NCI-H82 (cell line): ENCODE results near the gene FYCO1.

Experiments used
- DNase-seq: peaks from one replicate; lab custom pipeline; 2025; lab: John Stamatoyannopoulos, UW

FYCO1 gene

GRCh38 chr3:45965253-45965652 lies 30.4 kb downstream of the FYCO1 start:
- no peak for DNase-seq

- DNase-seq: no peak
Observed at GRCh38 chr3:45964139-45964538, 31.5 kb downstream of the FYCO1 start.

GRCh38 chr3:45962033-45962432 lies 33.6 kb downstream of the FYCO1 start:
- no peak for DNase-seq

- DNase-seq: no peak
Observed at GRCh38 chr3:45960289-45960688, 35.3 kb downstream of the FYCO1 start.

- DNase-seq: no peak
Observed at GRCh38 chr3:45959201-45959600, 36.4 kb downstream of the FYCO1 start.

GRCh38 chr3:45958321-45958791 lies 37.3 kb downstream of the FYCO1 start:
- DNase-seq: no peak

GRCh38 chr3:45957586-45957985 lies 38.0 kb downstream of the FYCO1 start:
- no peak for DNase-seq

- DNase-seq: no peak
Observed at GRCh38 chr3:45955706-45956105, 39.9 kb downstream of the FYCO1 start.

GRCh38 chr3:45955017-45955647 lies 40.5 kb downstream of the FYCO1 start:
- no peak for DNase-seq

- no peak for DNase-seq
Observed at GRCh38 chr3:45954306-45954705, 41.3 kb downstream of the FYCO1 start.

- no peak for DNase-seq
Observed at GRCh38 chr3:45953536-45953935, 42.1 kb downstream of the FYCO1 start.

- no peak for DNase-seq
Observed at GRCh38 chr3:45952456-45952855, 43.2 kb downstream of the FYCO1 start.

- no peak for DNase-seq
Observed at GRCh38 chr3:45951946-45952345, 43.7 kb downstream of the FYCO1 start.

- DNase-seq: no peak
Observed at GRCh38 chr3:45950686-45951600, 44.7 kb downstream of the FYCO1 start.

- no peak for DNase-seq
Observed at GRCh38 chr3:45950131-45950530, 45.5 kb downstream of the FYCO1 start.

GRCh38 chr3:45949432-45949831 lies 46.2 kb downstream of the FYCO1 start:
- no peak for DNase-seq

- DNase-seq: no peak
Observed at GRCh38 chr3:45948881-45949280, 46.7 kb downstream of the FYCO1 start.

GRCh38 chr3:45948311-45948781 lies 47.3 kb downstream of the FYCO1 start:
- no peak for DNase-seq

- DNase-seq: no peak
Observed at GRCh38 chr3:45947361-45947760, 48.3 kb downstream of the FYCO1 start.

GRCh38 chr3:45946875-45947274 lies 48.7 kb downstream of the FYCO1 start:
- no peak for DNase-seq

- DNase-seq: no peak
Observed at GRCh38 chr3:45946307-45946706, 49.3 kb downstream of the FYCO1 start.

- DNase-seq: no peak
Observed at GRCh38 chr3:45944830-45945620, 50.6 kb downstream of the FYCO1 start.
